Transverse colon (tissue), 4 donors: ENCODE data around the gene NPAS3.

Source experiments
- EP300 ChIP-seq: sonication (generic); formaldehyde crosslinking; IDR thresholded peaks from one replicate; pipeline ENCODE4 v1.6.1; 2017; ENCODE audit warnings: antibody characterized with exemption, low read depth
- POLR2A ChIP-seq: fragments of 450-650 bp; IDR thresholded peaks from one replicate; pipeline ENCODE4 v1.6.1; 2016; ENCODE audit warnings: antibody characterized with exemption, mild to moderate bottlenecking, moderate library complexity
- POLR2AphosphoS5 ChIP-seq, 3 donors: sonication (generic); formaldehyde crosslinking; IDR thresholded peaks; one replicate each; pipeline ENCODE4 v1.6.1; 2016; ENCODE audit warnings: antibody characterized with exemption in 3 of 3
- TF ChIP-seq, protein P1 (sequence below), 5 experiments: fragments of 200-600 bp in 3 of 5; fragments of 450-650 bp in 2 of 5; sonication (generic) in 3 of 5; IDR thresholded peaks; 1 replicate in 2 of 5; 2 replicates in 3 of 5; pipeline ENCODE4 v1.5.1; 2016 to 2017; ENCODE audit warnings: antibody characterized with exemption in 5 of 5, inconsistent platforms in 3 of 5, mild to moderate bottlenecking in 2 of 5, moderate library complexity in 1 of 5

GRCh38 chr14:32941668-32942065, 3.0 kb downstream of the NPAS3 start:
- TF ChIP-seq EP300 (no peak), POLR2A (no peak), POLR2AphosphoS5 (IDR thresholded peaks at IDR 0.05) (no peak)
- TF ChIP-seq, protein P1, sequence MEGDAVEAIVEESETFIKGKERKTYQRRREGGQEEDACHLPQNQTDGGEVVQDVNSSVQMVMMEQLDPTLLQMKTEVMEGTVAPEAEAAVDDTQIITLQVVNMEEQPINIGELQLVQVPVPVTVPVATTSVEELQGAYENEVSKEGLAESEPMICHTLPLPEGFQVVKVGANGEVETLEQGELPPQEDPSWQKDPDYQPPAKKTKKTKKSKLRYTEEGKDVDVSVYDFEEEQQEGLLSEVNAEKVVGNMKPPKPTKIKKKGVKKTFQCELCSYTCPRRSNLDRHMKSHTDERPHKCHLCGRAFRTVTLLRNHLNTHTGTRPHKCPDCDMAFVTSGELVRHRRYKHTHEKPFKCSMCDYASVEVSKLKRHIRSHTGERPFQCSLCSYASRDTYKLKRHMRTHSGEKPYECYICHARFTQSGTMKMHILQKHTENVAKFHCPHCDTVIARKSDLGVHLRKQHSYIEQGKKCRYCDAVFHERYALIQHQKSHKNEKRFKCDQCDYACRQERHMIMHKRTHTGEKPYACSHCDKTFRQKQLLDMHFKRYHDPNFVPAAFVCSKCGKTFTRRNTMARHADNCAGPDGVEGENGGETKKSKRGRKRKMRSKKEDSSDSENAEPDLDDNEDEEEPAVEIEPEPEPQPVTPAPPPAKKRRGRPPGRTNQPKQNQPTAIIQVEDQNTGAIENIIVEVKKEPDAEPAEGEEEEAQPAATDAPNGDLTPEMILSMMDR (IDR thresholded peaks at IDR 0.05): no peak
